ENCODE results near the gene MARK1.

The MARK1 gene

GRCh38 chr1:220691053-220691684, 163.2 kb downstream of the MARK1 start:
- DNase-seq (ENCODE audit: low spot score): no peak

- no peak for DNase-seq (ENCODE audit: low spot score)
Observed at GRCh38 chr1:220692436-220693228, 164.7 kb downstream of the MARK1 start.

- DNase-seq (ENCODE audit: low spot score): no peak
Observed at GRCh38 chr1:220694866-220695382, 167.0 kb downstream of the MARK1 start.

GRCh38 chr1:220695426-220695825, 167.5 kb downstream of the MARK1 start:
- DNase-seq (ENCODE audit: low spot score): no peak

GRCh38 chr1:220696226-220696862, 168.4 kb downstream of the MARK1 start:
- DNase-seq (ENCODE audit: low spot score): no peak

GRCh38 chr1:220696863-220697231, 168.9 kb downstream of the MARK1 start:
- DNase-seq (ENCODE audit: low spot score): no peak

- no peak for DNase-seq (ENCODE audit: low spot score)
Observed at GRCh38 chr1:220697326-220697725, 169.4 kb downstream of the MARK1 start.

GRCh38 chr1:220698607-220699016, 170.7 kb downstream of the MARK1 start:
- no peak for DNase-seq (ENCODE audit: low spot score)

- no peak for DNase-seq (ENCODE audit: low spot score)
Observed at GRCh38 chr1:220699044-220699443, 171.1 kb downstream of the MARK1 start.

GRCh38 chr1:220700556-220701179, 172.7 kb downstream of the MARK1 start:
- no peak for DNase-seq (ENCODE audit: low spot score)

GRCh38 chr1:220701974-220702373, 174.0 kb downstream of the MARK1 start:
- no peak for DNase-seq (ENCODE audit: low spot score)

- DNase-seq (ENCODE audit: low spot score): no peak
Observed at GRCh38 chr1:220702733-220703270, 174.9 kb downstream of the MARK1 start.

GRCh38 chr1:220703305-220703704, 175.4 kb downstream of the MARK1 start:
- no peak for DNase-seq (ENCODE audit: low spot score)

- no peak for DNase-seq (ENCODE audit: low spot score)
Observed at GRCh38 chr1:220705782-220706181, 177.8 kb downstream of the MARK1 start.

- DNase-seq (ENCODE audit: low spot score): no peak
Observed at GRCh38 chr1:220706480-220706879, 178.5 kb downstream of the MARK1 start.

GRCh38 chr1:220707160-220707559, 179.2 kb downstream of the MARK1 start:
- no peak for DNase-seq (ENCODE audit: low spot score)

GRCh38 chr1:220708244-220708643, 180.3 kb downstream of the MARK1 start:
- DNase-seq (ENCODE audit: low spot score): no peak

- DNase-seq (ENCODE audit: low spot score): no peak
Observed at GRCh38 chr1:220708936-220709801, 181.2 kb downstream of the MARK1 start.

GRCh38 chr1:220710333-220710732, 182.4 kb downstream of the MARK1 start:
- no peak for DNase-seq (ENCODE audit: low spot score)

- DNase-seq (ENCODE audit: low spot score): no peak
Observed at GRCh38 chr1:220711056-220711809, 183.3 kb downstream of the MARK1 start.
